Tongue (tissue), 2 donors: ENCODE results near the gene TBL1X. TPM values are rescaled to one million over a fixed set of nuclear protein-coding genes. Genes with fewer than 3 reads are reported as not detected.
A peak's percentile ranks its signal among the peaks of the same experiment; 100 is the strongest.

Experiments used
- DNase-seq: peaks from one replicate; pipeline ENCODE4 v3.0.0-alpha.2; 2015
- total RNA-seq: library from RNA; depleted of rRNA; stranded (reverse); fragments of >200 nt; gene quantifications from one replicate; pipeline ENCODE4 v1.2.3, GENCODE V29; 2014

Gene TBL1X
- total RNA-seq, 1 donor from 2014 or later: 27.7 TPM

GRCh38 chrX:9587642-9588041 is 122.8 kb downstream of the TBL1X start:
- DNase-seq: no peak

- no peak for DNase-seq
Measured at GRCh38 chrX:9591496-9591895, 126.6 kb downstream of the TBL1X start.

GRCh38 chrX:9593756-9594155 is 128.9 kb downstream of the TBL1X start:
- DNase-seq: no peak

- DNase-seq: no peak
Measured at GRCh38 chrX:9595174-9595573, 130.3 kb downstream of the TBL1X start.

GRCh38 chrX:9596837-9597236 is 132.0 kb downstream of the TBL1X start:
- DNase-seq: no peak

GRCh38 chrX:9597361-9598035 is 132.6 kb downstream of the TBL1X start:
- peak; percentile 16 for DNase-seq

- DNase-seq: no peak
Measured at GRCh38 chrX:9598344-9598743, 133.5 kb downstream of the TBL1X start.

GRCh38 chrX:9604111-9604907 is 139.5 kb downstream of the TBL1X start:
- DNase-seq: no peak

GRCh38 chrX:9604908-9605306 is 140.0 kb downstream of the TBL1X start:
- DNase-seq: no peak

- DNase-seq: no peak
Measured at GRCh38 chrX:9605484-9605883, 140.6 kb downstream of the TBL1X start.

GRCh38 chrX:9606971-9607370 is 142.1 kb downstream of the TBL1X start:
- no peak for DNase-seq

GRCh38 chrX:9609499-9609898 is 144.6 kb downstream of the TBL1X start:
- DNase-seq: no peak

GRCh38 chrX:9609987-9610386 is 145.1 kb downstream of the TBL1X start:
- DNase-seq: no peak

GRCh38 chrX:9610771-9611392 is 146.0 kb downstream of the TBL1X start:
- DNase-seq: peak; percentile 38

GRCh38 chrX:9611436-9612145 is 146.7 kb downstream of the TBL1X start:
- peak; percentile 10 for DNase-seq

GRCh38 chrX:9612146-9612505 is 147.3 kb downstream of the TBL1X start:
- peak; percentile 13 for DNase-seq

- DNase-seq: no peak
Measured at GRCh38 chrX:9614016-9614415, 149.2 kb downstream of the TBL1X start.

- DNase-seq: no peak
Measured at GRCh38 chrX:9619133-9619532, 154.3 kb downstream of the TBL1X start.

GRCh38 chrX:9619581-9619980 is 154.7 kb downstream of the TBL1X start:
- no peak for DNase-seq

- DNase-seq: no peak
Measured at GRCh38 chrX:9622128-9622527, 157.3 kb downstream of the TBL1X start.

GRCh38 chrX:9626379-9626778 is 161.5 kb downstream of the TBL1X start:
- DNase-seq: no peak

GRCh38 chrX:9627922-9628321 is 163.1 kb downstream of the TBL1X start:
- DNase-seq: no peak
